Esophagus squamous epithelium (tissue), 5 donors: ENCODE measurements around the gene PDF. TPM values are rescaled to one million over a fixed set of nuclear protein-coding genes. Genes with fewer than 3 reads are reported as not detected.
A peak's percentile ranks its signal among the peaks of the same experiment; 100 is the strongest.

Experiments
- DNase-seq: peaks from one replicate; lab custom pipeline; 2025; lab: John Stamatoyannopoulos, UW
- H3K27ac ChIP-seq, 4 donors: fragments of 200-600 bp; sonication (generic); one replicate each; pipeline ENCODE4 v1.5.1; 2016 to 2019; ENCODE audit warnings: mild to moderate bottlenecking in 1 of 4
- H3K27me3 ChIP-seq, 4 donors: fragments of 200-600 bp; sonication (generic); 1 replicate in 3 of 4; 2 replicates in 1 of 4; pipeline versions ENCODE4 v1.5.1 to v1.6.0; 2017 to 2021; ENCODE audit warnings: antibody characterized with exemption in 1 of 4
- H3K36me3 ChIP-seq, 3 donors: fragments of 200-600 bp; sonication (generic); one replicate each; pipeline ENCODE4 v1.5.1; 2016 to 2019
- H3K4me1 ChIP-seq, 3 donors: fragments of 200-600 bp; sonication (generic); one replicate each; pipeline ENCODE4 v1.5.1; 2017 to 2019
- H3K4me3 ChIP-seq, 4 donors: fragments of 200-600 bp; sonication (generic); 1 replicate in 3 of 4; 2 replicates in 1 of 4; pipeline ENCODE4 v1.5.1; 2016 to 2019; ENCODE audit warnings: mild to moderate bottlenecking in 2 of 4, moderate library complexity in 1 of 4
- H3K9me3 ChIP-seq, 3 donors: fragments of 200-600 bp; sonication (generic); one replicate each; pipeline ENCODE4 v1.5.1; 2016 to 2019
- CTCF ChIP-seq, 6 experiments: fragments of 450-650 bp in 4 of 6; fragments of 200-600 bp in 2 of 6; sonication (generic) in 2 of 6; IDR thresholded peaks; one replicate each; pipeline ENCODE4 v1.5.1; 2016 to 2019; ENCODE audit warnings: antibody characterized with exemption in 6 of 6, mild to moderate bottlenecking in 4 of 6, moderate library complexity in 4 of 6
- POLR2A ChIP-seq, 4 donors: fragments of 450-650 bp; IDR thresholded peaks; one replicate each; pipeline ENCODE4 v1.6.1; 2017; ENCODE audit warnings: antibody characterized with exemption in 4 of 4, mild to moderate bottlenecking in 4 of 4, moderate library complexity in 3 of 4
- WGBS, 2 donors: methylation state at CpG; one replicate each; pipeline ENCODE4 v1.1.5; 2018; 5-methylcytosine and 5-hydroxymethylcytosine counted together
- intact Hi-C: fragments of 100-400 bp; cut with DNase I; formaldehyde crosslinking; loops from one replicate; pipeline ENCODE4 v1.15.0; 2022
- total RNA-seq, 4 donors: library from RNA; depleted of rRNA; stranded (reverse); fragments of >200 nt; gene quantifications; one replicate each; pipeline ENCODE4 v1.1.0, GENCODE V29; 2016
- donor health status: DM: yes; HTN: yes; CAD: no.

PDF gene
- total RNA-seq, 4 donors from 2014 or later = 14.3 to 21.8 (median 21.4) TPM

DNA sequence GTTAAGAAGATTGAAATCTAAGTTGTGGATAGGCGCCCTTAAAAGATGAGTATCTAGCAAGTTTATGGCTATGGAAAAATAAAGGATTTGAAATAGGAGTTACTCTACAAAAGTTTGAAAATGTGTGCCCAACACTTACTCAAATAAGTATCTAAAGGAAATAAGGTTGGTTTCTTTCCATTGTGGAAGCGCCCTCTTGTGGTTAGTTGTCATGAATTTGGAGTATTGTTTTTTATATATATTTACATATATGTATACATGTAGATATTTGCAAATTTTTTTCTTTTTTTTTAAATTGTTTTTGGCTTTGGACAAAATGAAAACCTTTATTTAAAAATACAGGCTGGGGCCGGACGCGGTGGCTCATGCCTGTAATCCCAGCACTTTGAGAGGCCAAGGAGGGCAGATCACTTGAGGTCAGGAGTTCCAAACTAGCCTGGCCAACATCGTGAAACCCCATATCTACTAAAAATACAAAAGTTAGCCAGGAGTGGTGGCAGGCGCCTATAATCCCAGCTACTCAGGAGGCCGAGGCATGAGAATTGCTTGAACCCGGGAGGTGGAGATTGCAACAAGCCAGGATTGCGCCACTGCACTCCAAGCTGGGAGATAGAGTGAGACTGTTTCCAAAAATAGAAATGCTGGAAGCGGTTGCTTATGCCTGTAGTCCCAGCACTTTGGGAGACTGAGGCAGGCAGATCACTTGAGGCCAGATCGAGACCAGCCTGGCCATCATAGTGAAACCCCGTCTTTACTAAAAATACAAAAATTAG, 43.3 kb downstream of the PDF start:
- intact Hi-C loops = no loop called here
- Histone ChIP-seq H3K27me3 (no peaks in the 10 kb centered on the region), H3K9me3 (no peaks in the 10 kb centered on the region), H3K4me1 (peaks cover 0 to 22% (median 5%) of the 10 kb centered on the region in 3 donors), H3K27ac (peak overlapping the region in 1 of 4 donors; percentile 22), H3K36me3 (peaks cover 6 to 59% (median 7%) of the 10 kb centered on the region in 3 donors), H3K4me3 (no peak overlapping the region)
- no peak for TF ChIP-seq POLR2A (IDR thresholded peaks at IDR 0.05)
- TF ChIP-seq CTCF (IDR thresholded peaks at IDR 0.05) = peak; percentile 24 to 84 (median 58)
- DNase-seq = no peak
- WGBS, 2 donors = 59 to 60% methylated on average over 13 of the region's 13 CpGs

DNA sequence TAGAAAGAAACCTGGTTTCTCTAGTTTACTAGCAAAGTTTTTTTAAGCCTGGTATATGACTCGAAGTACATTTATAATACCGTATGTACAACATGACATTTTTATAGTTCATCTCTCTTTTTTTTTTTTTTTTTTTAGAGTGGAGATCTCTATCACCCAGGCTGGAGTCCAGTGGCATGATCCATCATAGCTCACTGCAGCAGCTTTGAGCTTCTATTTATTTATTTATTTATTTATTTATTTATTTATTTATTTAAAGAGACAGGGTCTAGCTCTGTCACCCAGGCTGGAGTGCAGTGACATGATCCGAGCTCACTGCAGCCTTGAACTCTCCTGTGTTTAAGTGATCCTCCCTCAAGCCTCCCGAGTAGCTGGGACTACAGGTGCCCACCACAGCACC, 45.1 kb downstream of the PDF start:
- Histone ChIP-seq H3K4me1 (peaks cover 0 to 13% (median 5%) of the 10 kb centered on the region in 3 donors), H3K27ac (no peak overlapping the region), H3K4me3 (no peak overlapping the region), H3K36me3 (peaks cover 6 to 59% (median 7%) of the 10 kb centered on the region in 3 donors), H3K27me3 (no peaks in the 10 kb centered on the region), H3K9me3 (no peaks in the 10 kb centered on the region)
- 76 to 79% methylated on average over 4 of the region's 4 CpGs for WGBS, 2 donors
- intact Hi-C loops = no loop called here
- TF ChIP-seq POLR2A (IDR thresholded peaks at IDR 0.05) = no peak
- DNase-seq = no peak

DNA sequence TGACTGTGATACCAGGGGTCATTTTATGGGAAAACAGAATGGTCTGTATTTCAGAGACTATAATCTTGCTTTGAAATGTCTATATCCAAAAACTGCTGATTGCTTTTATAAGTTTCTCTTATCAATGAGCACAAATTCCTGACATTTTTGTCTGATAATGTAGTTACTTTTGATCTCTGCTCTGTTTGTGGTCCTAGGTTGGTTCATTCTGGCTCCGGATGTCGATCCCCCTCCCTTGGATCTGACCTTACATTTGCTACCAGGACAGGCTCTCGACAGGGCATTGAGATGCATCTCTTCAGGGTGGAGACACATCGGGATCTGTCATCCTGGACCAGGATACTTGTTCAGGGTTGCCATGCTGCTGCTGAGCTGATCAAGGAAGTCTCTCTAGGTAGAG, 46.5 kb downstream of the PDF start:
- Histone ChIP-seq H3K27me3 (no peaks in the 10 kb centered on the region), H3K4me1 (peaks cover 0 to 13% (median 5%) of the 10 kb centered on the region in 3 donors), H3K4me3 (no peak overlapping the region), H3K36me3 (peaks cover 6 to 53% (median 7%) of the 10 kb centered on the region in 3 donors), H3K27ac (no peak overlapping the region), H3K9me3 (no peaks in the 10 kb centered on the region)
- WGBS, 2 donors = 66 to 81% methylated on average over 4 of the region's 4 CpGs
- intact Hi-C loops = no loop called here
- TF ChIP-seq CTCF (IDR thresholded peaks at IDR 0.05) = no peak
- TF ChIP-seq POLR2A (IDR thresholded peaks at IDR 0.05) = no peak
- DNase-seq = no peak

DNA sequence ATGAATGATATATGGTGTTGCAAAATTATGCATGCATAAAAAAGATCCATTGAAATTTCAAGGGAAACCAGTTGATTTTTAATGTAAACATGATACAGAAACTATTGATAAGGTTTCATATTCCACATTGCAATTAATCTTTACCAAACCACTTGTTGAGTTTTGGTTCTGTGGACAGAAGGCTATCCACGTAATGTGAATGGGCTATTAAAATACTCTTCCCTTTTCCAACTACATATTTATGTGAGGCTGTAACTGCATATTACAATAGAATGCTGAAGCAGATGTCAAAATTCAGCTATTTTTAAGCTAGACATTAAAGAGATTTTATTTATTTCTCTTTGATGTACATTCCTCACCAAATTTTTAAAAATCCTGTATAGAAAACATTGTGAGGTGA, 53.0 kb downstream of the PDF start:
- Histone ChIP-seq H3K4me1 (peaks cover 10 to 38% (median 19%) of the 10 kb centered on the region in 3 donors), H3K27me3 (no peaks in the 10 kb centered on the region), H3K27ac (peak overlapping the region in 2 of 4 donors; percentile 53 to 73), H3K9me3 (no peaks in the 10 kb centered on the region), H3K36me3 (peaks cover 0 to 19% (median 0%) of the 10 kb centered on the region in 3 donors), H3K4me3 (no peak overlapping the region)
- DNase-seq = no peak
- TF ChIP-seq POLR2A (IDR thresholded peaks at IDR 0.05) (no peak), CTCF (IDR thresholded peaks at IDR 0.05) (no peak)
- intact Hi-C loops = no loop called here
- WGBS, 2 donors = 75 to 79% methylated on average over 1 of the region's 1 CpG

Other genes with a start within 250 kb of the PDF start
- 100 to 1,000 TPM in 1 of 4 donors, 10 to 100 TPM in 3; 15.8 to 103 (median 51.4) TPM for gene HAS3, start 224.9 kb downstream of the PDF start, total RNA-seq
- gene CHTF8, start 198.0 kb downstream of the PDF start, total RNA-seq = 10 to 100 TPM; 51.2 to 83.4 (median 63.4) TPM
- gene UTP4, start 197.9 kb downstream of the PDF start, total RNA-seq = 10 to 100 TPM; 18.3 to 42.2 (median 28.6) TPM
- gene SNTB2, start 143.4 kb downstream of the PDF start, total RNA-seq = 10 to 100 TPM; 25.5 to 49.6 (median 25.9) TPM
- gene VPS4A, start 19.2 kb downstream of the PDF start, total RNA-seq = 10 to 100 TPM; 21.5 to 38.9 (median 24.9) TPM
- 10 to 100 TPM; 24.0 to 36.0 (median 30.1) TPM for gene COG8, start 9.0 kb upstream of the PDF start, total RNA-seq
- 10 to 100 TPM; 14.1 to 29.6 (median 25.5) TPM for gene NIP7, start 9.2 kb upstream of the PDF start, total RNA-seq
- not detected for gene TMED6, start 21.2 kb upstream of the PDF start, total RNA-seq
- gene TERF2, start 55.4 kb upstream of the PDF start, total RNA-seq = 10 to 100 TPM in 3 of 4 donors, 1 to 10 TPM in 1; 9.3 to 18.9 (median 12.9) TPM
- gene CYB5B, start 94.0 kb upstream of the PDF start, total RNA-seq = 10 to 100 TPM; 23.7 to 45.7 (median 39.6) TPM
- gene NFAT5, start 235.4 kb upstream of the PDF start, total RNA-seq = 10 to 100 TPM; 15.7 to 59.3 (median 30.1) TPM